ENCODE data around the gene RAPGEF1. TPM values are rescaled to one million over a fixed set of nuclear protein-coding genes. Genes with fewer than 3 reads are reported as not detected.
A peak's percentile ranks its signal among the peaks of the same experiment; 100 is the strongest.
"Not testable (repeated sequence)": the region's sequence is repeated elsewhere in the genome, so short reads cannot be mapped to it uniquely, and the experiment has no call there.

RAPGEF1 gene
- total RNA-seq, 2 experiments from 2014 or later = 91.9 to 92.3 TPM

DNA sequence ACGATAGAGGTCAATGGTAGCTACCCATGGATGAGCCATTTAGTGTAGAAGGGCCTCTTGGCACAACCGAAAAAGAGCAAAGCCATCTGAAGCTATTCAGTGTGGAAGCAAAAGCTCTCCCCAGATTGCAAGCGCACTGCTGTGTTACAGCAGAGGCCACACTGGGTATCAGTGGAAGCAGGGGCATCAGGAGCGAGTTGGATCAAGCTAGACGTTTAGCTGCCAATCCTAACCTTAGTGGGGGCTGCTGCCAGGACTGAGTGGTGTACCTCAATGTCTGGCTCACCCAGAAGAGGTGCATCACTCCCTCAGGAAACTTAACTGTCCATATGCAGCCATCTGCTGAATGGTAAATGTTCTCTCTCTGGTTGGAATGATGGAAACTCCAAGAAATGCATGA lies 44.5 kb downstream of the RAPGEF1 start:
- Mint-ChIP-seq H3K27me3 (no peaks in the 10 kb centered on the region), H3K9me3 (no peaks in the 10 kb centered on the region), H3K27ac (no peak overlapping the region), H3K4me1 (ENCODE audit: low read depth) (peaks cover 91% of the 10 kb centered on the region), H3K4me3 (no peak overlapping the region), H3K36me3 (peaks cover 2% of the 10 kb centered on the region)
- no peak for DNase-seq
- POLR2A ChIA-PET = interaction anchor here (1.5 kb wide), 1 partner anchor 9 kb away, joined by 5 read pairs; no protein-coding TSS in a partner anchor
- intact Hi-C loops (cut with micrococcal nuclease) = no loop called here
- CTCF ChIA-PET = interaction anchor here (1.1 to 1.5 kb wide), 2 partner anchors 9 to 104 kb away, joined by 3 read pairs; no protein-coding TSS in a partner anchor

DNA sequence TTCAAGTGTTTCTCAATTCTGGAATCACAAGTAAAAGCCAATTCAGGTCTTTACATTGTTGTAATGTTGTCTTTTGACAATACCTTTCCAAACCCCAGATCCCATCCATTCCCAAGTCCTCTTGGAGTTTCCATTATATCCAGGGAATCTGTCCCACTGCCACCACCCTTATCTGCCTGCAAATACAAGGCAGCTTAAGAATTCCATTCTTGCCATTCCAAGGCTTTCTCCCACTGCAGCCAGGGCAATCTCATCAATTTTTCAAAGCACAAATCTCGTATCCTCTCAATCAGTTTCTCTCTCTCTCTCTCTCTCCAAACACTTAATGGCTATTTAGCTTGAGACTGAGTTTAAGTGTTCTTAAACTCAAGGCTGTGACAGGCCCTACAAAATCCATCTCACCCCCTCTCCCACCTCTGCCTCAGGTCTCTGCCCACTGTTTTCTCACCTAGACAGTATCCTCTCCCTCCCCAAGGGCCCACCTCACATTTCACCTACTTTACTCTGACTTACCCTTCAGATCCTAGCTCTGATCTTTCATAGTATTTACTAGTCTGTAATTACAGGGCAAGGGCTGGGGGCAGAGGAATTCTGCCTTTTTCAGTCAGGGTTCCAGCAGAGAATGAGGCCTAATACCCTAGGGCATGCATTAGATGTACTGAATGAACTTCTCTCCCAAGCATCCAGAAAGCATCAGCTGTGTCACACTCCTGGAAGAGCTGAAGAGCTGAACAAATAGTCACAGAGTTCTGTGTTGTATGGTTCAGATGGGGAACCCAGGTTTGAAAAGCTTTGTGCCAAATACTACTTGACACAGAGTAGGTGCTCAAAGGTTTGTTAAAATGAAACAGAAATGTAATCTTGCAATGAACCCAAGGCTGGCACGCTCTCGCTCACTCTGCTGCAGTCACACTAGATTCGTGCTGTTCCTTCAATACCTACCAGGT lies 46.0 kb downstream of the RAPGEF1 start:
- no peaks in the 10 kb centered on the region for H3K36me3 Mint-ChIP-seq
- H3K9me3 Mint-ChIP-seq = no peaks in the 10 kb centered on the region
- ChIA-PET POLR2A (interaction anchor here (1.0 kb wide), 1 partner anchor 13 kb away, joined by 3 read pairs; no protein-coding TSS in a partner anchor), CTCF (interaction anchor here (0.7 to 1.6 kb wide), 2 partner anchors 45 to 71 kb away, joined by 3 to 4 read pairs; no protein-coding TSS in a partner anchor)
- H3K27ac Mint-ChIP-seq = peak overlapping the region; percentile 16
- no peaks in the 10 kb centered on the region for H3K27me3 Mint-ChIP-seq
- intact Hi-C loops (cut with micrococcal nuclease) = no loop called here
- H3K4me1 Mint-ChIP-seq (ENCODE audit: low read depth) = peaks cover 89% of the 10 kb centered on the region
- H3K4me3 Mint-ChIP-seq = no peak overlapping the region
- no peak for DNase-seq

DNA sequence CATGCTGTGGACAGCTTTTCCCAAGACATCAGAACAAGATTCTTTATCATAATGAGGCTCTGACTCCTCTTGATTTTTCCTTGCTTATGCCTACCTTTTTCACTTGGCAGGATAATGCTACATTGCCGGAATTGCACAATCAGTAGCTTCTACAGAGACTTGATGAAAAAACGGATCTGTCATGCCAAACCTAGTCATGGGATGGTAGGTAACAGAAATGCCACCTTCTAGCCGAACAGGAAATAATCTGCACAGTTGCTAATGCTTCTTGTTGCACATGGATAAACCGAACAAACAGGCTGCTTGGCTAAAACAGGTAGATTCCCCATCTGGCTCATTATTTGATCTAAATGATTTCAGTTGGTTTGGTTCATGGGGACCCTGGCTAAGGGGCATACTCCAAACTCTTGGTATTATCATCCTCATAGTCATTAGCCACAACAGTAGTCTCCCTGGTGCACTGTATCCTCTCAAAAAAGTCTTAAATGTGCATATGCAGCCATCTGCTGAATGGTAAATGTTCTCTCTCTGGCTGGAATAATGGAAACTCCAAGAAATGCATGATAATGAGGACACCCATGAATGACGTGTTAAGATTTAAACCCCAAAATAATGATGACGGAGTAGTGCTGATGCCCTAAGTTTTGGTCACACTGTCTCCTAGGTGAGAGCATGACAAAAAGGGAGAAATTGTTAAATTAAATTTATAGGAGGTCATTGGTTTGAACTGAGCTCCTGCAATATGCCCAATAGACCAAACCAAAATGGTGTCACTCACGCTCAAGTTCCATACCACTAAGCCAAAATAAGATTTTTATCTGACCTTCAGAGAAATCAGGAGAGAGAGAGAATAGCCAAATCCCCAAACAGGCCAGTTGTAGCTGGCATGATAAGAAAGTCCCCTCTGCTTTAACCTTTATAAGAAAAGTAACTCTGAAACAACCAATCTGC lies 47.0 kb downstream of the RAPGEF1 start:
- DNase-seq = no peak
- no peak overlapping the region for H3K4me3 Mint-ChIP-seq
- H3K4me1 Mint-ChIP-seq (ENCODE audit: low read depth) = peaks cover 88% of the 10 kb centered on the region
- ChIA-PET POLR2A (interaction anchor here (1.0 kb wide), 1 partner anchor 12 kb away, joined by 3 read pairs; no protein-coding TSS in a partner anchor), CTCF (interaction anchor here (0.6 to 1.6 kb wide), 3 partner anchors 46 to 64 kb away, joined by 4 to 7 read pairs (median 6); no protein-coding TSS in a partner anchor)
- intact Hi-C loops (cut with micrococcal nuclease) = no loop called here
- no peaks in the 10 kb centered on the region for H3K36me3 Mint-ChIP-seq
- H3K9me3 Mint-ChIP-seq = no peaks in the 10 kb centered on the region
- peak overlapping the region; percentile 4 for H3K27ac Mint-ChIP-seq
- no peaks in the 10 kb centered on the region for H3K27me3 Mint-ChIP-seq

DNA sequence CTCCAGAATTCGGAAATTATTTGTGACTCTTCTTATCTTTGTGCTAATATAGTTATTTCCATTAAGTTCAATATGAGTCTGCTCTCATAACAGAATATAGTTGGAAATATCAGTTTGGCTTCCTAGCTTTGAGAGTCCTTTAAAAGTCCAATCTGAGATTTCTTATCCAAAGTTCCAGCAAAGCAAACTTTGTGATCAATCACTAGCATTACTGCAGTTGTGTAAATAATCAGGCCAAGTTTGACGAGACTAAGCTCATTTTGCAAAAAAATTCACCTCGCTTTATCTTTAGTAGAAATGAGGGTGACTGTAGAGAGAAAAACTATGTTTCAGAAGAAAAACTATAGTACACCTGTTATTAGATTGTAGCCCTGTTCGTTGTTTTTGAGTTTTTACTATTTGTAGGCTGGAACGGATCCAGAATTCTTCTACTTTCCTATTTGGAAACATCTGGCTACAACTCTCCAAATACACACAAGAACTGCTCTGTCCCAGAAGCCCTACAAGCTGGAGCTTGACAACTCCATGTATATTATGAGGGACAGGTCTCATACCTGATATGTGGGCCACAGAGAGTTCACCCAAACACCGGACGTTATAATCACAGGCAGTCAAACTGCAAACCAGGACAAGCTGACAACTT lies 47.8 kb downstream of the RAPGEF1 start:
- no peak overlapping the region for H3K4me3 Mint-ChIP-seq
- CTCF ChIA-PET = interaction anchor here (1.3 to 1.6 kb wide), 2 partner anchors 47 to 49 kb away, joined by 4 to 7 read pairs; no protein-coding TSS in a partner anchor

DNA sequence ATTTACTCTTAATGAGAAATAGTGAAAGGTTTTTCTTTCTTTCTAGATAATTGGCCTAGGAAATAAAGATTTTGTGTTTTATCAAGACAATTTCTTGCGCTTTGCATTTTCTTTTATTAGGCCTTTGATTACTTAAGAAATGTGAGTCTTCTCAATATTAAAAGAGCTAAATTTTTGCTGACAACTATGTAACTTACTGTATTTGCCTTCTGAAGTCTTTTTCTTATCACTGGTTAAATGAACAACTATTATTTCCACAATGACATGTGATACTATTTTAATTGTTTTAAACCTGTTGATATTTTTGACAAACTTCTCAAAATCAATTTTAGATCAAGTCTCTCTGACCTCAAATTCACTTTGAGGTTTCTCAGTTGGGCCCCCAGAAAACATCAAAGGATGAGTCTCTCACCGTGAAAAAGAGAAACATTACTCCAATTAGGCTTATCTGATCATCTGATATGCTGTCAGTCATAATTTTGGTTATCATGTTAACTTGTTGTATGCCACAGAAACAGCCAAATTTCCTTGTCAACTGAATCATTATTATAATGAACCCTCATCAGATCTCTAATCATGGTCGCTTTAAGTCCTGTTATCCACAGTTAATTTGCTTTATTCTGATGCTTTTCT lies 48.8 kb downstream of the RAPGEF1 start:
- H3K27me3 Mint-ChIP-seq = no peaks in the 10 kb centered on the region
- intact Hi-C loops (cut with micrococcal nuclease) = no loop called here
- H3K36me3 Mint-ChIP-seq = no peaks in the 10 kb centered on the region
- H3K4me1 Mint-ChIP-seq (ENCODE audit: low read depth) = peaks cover 87% of the 10 kb centered on the region
- no peaks in the 10 kb centered on the region for H3K9me3 Mint-ChIP-seq
- POLR2A ChIA-PET = no interaction called here
- no peak for DNase-seq
- CTCF ChIA-PET = interaction anchor here (0.6 to 1.5 kb wide), 4 partner anchors 16 to 50 kb away, joined by 3 to 7 read pairs (median 4); no protein-coding TSS in a partner anchor
- H3K27ac Mint-ChIP-seq = peak overlapping the region; percentile 64
- peak overlapping the region; percentile 39 for H3K4me3 Mint-ChIP-seq

More for the DNA sequence above, 47.8 kb downstream of the RAPGEF1 start:
- H3K27me3 Mint-ChIP-seq = no peaks in the 10 kb centered on the region
- H3K4me1 Mint-ChIP-seq (ENCODE audit: low read depth) = peaks cover 88% of the 10 kb centered on the region
- no peak overlapping the region for H3K27ac Mint-ChIP-seq
- no peak for DNase-seq
- intact Hi-C loops (cut with micrococcal nuclease) = no loop called here
- POLR2A ChIA-PET = no interaction called here
- no peaks in the 10 kb centered on the region for H3K36me3 Mint-ChIP-seq
- no peaks in the 10 kb centered on the region for H3K9me3 Mint-ChIP-seq

DNA sequence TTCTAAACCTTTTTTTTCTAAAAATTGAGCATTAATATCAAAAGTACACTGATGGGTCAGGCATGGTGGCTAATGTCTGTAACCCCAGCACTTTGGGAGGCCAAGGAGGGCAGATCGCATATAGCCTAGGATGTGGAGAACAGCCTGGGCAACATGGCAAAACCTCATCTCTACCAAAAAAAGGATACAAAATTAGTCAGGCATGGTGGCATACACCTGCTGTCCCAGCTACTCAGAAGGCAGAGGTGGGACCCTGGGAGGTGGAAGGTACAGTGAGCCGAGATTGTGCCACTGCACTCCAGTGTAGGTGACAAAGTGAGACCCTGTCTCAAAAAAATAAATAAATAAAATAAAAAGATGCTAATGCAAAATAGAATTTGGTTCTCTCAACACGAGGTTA lies 49.4 kb downstream of the RAPGEF1 start:
- CTCF ChIA-PET = interaction anchor here (1.0 to 1.5 kb wide), 2 partner anchors 15 to 19 kb away, joined by 3 to 6 read pairs; no protein-coding TSS in a partner anchor
- intact Hi-C loops (cut with micrococcal nuclease) = no loop called here

DNA sequence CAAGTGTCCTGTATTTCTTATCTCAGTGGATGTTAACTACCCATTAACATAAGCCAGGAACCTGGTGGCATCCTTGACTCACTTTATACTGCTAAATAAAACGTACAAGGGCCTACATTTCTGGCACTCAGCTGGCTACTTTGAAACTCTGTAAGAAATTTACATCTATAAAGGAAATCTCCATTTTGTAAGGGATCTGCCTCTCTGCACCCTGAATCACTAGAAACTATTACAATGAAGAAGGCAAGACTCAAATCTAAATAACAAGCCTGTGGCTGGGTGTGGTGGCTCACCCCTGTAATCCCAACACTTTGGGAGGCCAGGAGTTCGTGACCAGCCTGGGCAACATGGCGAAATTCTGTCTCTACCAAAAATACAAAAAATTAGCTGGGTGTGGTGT lies 51.5 kb downstream of the RAPGEF1 start:
- no peak overlapping the region for H3K27ac Mint-ChIP-seq
- no peaks in the 10 kb centered on the region for H3K27me3 Mint-ChIP-seq
- ChIA-PET CTCF (interaction anchor here (0.7 to 1.0 kb wide), 2 partner anchors 9 to 10 kb away, joined by 3 read pairs; no protein-coding TSS in a partner anchor), POLR2A (interaction anchor here (1.0 to 1.6 kb wide), 2 partner anchors 9 kb away, joined by 3 to 4 read pairs; no protein-coding TSS in a partner anchor)
- H3K9me3 Mint-ChIP-seq = no peaks in the 10 kb centered on the region
- intact Hi-C loops (cut with micrococcal nuclease) = no loop called here
- no peak for DNase-seq
- H3K36me3 Mint-ChIP-seq = no peaks in the 10 kb centered on the region
- peaks cover 84% of the 10 kb centered on the region for H3K4me1 Mint-ChIP-seq (ENCODE audit: low read depth)
- no peak overlapping the region for H3K4me3 Mint-ChIP-seq

More for the DNA sequence above, 49.4 kb downstream of the RAPGEF1 start:
- Mint-ChIP-seq H3K4me3 (no peak overlapping the region), H3K4me1 (ENCODE audit: low read depth) (peaks cover 86% of the 10 kb centered on the region), H3K27me3 (no peaks in the 10 kb centered on the region), H3K27ac (no peak overlapping the region), H3K36me3 (no peaks in the 10 kb centered on the region), H3K9me3 (no peaks in the 10 kb centered on the region)
- no peak for DNase-seq
- POLR2A ChIA-PET = no interaction called here

DNA sequence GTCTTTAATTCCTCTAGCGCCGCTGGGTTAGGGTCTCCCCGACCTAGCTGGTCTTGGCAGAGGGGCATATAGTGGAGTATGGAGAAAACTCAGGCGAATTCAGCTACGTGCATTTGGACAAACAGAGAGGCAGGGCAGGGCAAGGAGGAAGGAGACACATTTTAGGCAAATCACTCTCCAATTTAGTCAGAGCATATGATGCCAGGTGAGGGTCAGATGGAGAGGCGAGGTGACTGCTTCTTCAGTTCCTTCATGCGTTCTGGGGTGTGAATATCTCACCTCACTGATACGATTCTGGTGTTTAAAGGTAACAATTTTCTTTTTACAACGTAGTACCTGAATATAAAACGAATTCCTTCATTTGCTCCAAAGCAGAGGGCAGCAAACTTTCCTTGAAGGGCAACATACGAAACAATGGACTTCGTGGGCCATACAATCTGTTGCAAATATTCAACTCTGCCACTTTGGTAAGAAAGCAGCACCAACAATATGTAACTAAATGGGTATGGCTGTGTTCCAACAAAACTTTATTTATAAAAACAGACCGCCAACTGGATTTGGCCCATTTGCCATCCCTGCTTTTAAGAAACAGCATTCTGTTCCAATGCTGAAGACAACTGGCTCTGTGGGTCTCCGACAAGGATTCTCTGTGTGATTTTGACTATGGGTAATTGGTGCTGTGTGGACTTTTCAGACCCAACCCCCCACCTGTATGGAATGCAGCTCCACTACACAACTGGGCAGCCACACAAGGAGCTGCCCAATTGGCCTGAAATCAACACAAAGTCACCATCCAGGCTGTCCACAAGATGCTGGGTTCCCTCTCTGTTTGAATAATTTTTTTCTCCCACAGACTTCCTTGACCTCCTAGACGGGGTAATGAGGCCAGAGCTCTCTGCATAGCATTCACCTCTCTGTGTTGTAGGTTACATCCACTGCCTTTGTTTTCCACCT lies 53.8 kb downstream of the RAPGEF1 start:
- Mint-ChIP-seq H3K27me3 (no peaks in the 10 kb centered on the region), H3K27ac (no peak overlapping the region), H3K4me1 (ENCODE audit: low read depth) (peaks cover 78% of the 10 kb centered on the region), H3K9me3 (no peaks in the 10 kb centered on the region), H3K36me3 (no peaks in the 10 kb centered on the region), H3K4me3 (no peak overlapping the region)
- POLR2A ChIA-PET = interaction anchor here (1.0 kb wide), 1 partner anchor 10 kb away, joined by 5 read pairs; no protein-coding TSS in a partner anchor
- CTCF ChIA-PET = interaction anchor here (0.8 to 1.1 kb wide), 2 partner anchors 54 to 63 kb away, joined by 3 read pairs; no protein-coding TSS in a partner anchor
- intact Hi-C loops (cut with micrococcal nuclease) = no loop called here
- no peak for DNase-seq

DNA sequence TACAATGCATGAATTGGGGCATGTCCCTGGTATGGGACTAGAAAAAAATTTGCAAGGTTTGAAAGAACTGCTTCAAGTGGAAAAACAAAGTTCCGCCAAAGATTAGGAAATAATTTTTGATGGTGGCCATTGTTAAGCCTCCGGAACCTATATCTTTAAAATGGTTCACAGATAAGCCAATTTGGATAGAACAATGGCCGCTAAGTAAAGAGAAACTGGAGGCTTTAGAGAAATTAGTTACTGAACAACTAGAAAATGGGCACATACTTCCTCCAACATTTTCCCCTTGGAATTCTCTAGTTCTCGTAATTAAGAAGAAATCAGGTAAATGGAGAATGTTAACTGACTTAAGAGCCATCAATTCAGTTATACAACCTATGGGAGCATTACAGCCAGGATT lies 56.8 kb downstream of the RAPGEF1 start:
- H3K4me3 Mint-ChIP-seq; H3K36me3 Mint-ChIP-seq; DNase-seq; H3K9me3 Mint-ChIP-seq; H3K27me3 Mint-ChIP-seq; POLR2A ChIA-PET; CTCF ChIA-PET; intact Hi-C loops (cut with micrococcal nuclease); H3K27ac Mint-ChIP-seq: not testable (repeated sequence)
- H3K4me1 Mint-ChIP-seq (ENCODE audit: low read depth) = peaks cover 86% of the 10 kb centered on the region

DNA sequence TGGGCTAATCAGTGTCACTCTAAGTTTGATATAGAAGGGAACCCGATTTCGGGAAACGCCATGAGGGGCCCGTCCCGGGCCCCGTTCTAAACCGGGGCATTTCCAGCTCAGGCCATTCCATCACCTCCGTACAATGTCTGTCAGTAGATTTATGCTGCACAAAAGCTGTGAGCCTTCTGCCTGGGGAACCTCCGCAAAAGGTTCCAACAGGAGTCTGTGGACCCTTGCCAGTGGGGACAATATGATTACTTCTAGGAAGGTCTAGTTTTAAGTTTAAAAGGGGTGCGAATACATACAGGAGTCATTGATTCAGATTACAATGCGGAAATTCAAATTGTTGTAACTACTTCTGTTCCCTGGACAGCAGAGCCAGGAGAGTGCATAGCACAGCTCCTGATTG lies 57.6 kb downstream of the RAPGEF1 start:
- Mint-ChIP-seq H3K36me3 (no peaks in the 10 kb centered on the region), H3K27ac (no peak overlapping the region), H3K27me3 (no peaks in the 10 kb centered on the region), H3K4me1 (ENCODE audit: low read depth) (peaks cover 86% of the 10 kb centered on the region), H3K9me3 (no peaks in the 10 kb centered on the region), H3K4me3 (no peak overlapping the region)
- ChIA-PET POLR2A (no interaction called here), CTCF (interaction anchor here (1.1 to 1.5 kb wide), 2 partner anchors 14 to 58 kb away, joined by 3 read pairs; no protein-coding TSS in a partner anchor)
- intact Hi-C loops (cut with micrococcal nuclease) = no loop called here
- no peak for DNase-seq
